ENCODE results near the gene RGS2.
A peak's percentile ranks its signal among the peaks of the same experiment; 100 is the strongest.

DNA sequence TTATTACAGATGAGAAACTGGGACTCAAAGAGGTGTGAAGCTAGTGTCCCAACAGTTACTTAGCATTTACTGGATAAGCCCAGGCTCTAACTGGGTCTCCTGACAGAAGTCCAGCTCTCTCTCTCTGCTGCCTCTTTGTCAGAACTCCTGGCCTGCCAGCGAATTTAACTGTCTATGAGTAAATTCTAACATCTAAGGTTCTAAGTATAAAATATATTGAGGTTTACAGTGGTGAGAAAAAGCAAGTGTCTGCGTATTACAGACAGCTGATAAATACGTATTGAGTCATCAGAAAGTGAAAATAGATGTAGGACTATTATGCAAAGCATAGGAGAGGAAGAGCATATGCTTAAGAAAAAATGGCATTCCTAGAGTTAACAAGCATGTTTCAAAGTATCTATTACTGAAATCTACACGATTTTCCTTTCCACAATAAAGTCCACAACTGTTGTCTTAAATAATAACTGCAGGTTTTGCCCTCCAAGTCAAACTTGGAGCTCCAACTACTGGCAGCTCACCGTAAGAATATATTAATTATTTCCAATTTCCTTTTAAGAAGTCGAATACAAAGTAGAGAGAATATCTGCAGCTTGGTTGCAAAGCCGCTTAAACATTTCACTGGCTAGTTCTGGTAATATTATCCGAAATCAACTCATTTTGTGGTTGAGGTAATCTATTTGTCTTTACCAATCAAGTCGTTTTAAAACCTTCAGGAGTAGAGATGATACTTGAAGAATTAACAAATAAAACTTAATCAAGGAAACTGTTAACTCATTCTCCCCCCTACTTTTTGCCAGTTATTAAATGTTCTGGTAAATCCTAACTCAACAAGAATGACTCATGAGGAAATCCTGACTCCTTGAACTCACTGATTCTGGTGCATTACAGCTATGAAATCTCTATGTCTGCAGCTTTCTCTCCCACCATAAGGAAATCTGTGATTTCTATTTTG, 1.4 kb upstream of the RGS2 start:
- TF ChIP-seq, protein P1, sequence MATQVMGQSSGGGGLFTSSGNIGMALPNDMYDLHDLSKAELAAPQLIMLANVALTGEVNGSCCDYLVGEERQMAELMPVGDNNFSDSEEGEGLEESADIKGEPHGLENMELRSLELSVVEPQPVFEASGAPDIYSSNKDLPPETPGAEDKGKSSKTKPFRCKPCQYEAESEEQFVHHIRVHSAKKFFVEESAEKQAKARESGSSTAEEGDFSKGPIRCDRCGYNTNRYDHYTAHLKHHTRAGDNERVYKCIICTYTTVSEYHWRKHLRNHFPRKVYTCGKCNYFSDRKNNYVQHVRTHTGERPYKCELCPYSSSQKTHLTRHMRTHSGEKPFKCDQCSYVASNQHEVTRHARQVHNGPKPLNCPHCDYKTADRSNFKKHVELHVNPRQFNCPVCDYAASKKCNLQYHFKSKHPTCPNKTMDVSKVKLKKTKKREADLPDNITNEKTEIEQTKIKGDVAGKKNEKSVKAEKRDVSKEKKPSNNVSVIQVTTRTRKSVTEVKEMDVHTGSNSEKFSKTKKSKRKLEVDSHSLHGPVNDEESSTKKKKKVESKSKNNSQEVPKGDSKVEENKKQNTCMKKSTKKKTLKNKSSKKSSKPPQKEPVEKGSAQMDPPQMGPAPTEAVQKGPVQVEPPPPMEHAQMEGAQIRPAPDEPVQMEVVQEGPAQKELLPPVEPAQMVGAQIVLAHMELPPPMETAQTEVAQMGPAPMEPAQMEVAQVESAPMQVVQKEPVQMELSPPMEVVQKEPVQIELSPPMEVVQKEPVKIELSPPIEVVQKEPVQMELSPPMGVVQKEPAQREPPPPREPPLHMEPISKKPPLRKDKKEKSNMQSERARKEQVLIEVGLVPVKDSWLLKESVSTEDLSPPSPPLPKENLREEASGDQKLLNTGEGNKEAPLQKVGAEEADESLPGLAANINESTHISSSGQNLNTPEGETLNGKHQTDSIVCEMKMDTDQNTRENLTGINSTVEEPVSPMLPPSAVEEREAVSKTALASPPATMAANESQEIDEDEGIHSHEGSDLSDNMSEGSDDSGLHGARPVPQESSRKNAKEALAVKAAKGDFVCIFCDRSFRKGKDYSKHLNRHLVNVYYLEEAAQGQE (IDR thresholded peaks at IDR 0.05; ENCODE audit: borderline replicate concordance): no peak
- TF ChIP-seq TAF1 (IDR thresholded peaks at IDR 0.05; ENCODE audit: low read depth): no peak
- no peak for TF ChIP-seq EP300 (conservative IDR thresholded peaks at IDR 0.05; ENCODE audit: poor library complexity, severe bottlenecking)
- TF ChIP-seq, protein P2, sequence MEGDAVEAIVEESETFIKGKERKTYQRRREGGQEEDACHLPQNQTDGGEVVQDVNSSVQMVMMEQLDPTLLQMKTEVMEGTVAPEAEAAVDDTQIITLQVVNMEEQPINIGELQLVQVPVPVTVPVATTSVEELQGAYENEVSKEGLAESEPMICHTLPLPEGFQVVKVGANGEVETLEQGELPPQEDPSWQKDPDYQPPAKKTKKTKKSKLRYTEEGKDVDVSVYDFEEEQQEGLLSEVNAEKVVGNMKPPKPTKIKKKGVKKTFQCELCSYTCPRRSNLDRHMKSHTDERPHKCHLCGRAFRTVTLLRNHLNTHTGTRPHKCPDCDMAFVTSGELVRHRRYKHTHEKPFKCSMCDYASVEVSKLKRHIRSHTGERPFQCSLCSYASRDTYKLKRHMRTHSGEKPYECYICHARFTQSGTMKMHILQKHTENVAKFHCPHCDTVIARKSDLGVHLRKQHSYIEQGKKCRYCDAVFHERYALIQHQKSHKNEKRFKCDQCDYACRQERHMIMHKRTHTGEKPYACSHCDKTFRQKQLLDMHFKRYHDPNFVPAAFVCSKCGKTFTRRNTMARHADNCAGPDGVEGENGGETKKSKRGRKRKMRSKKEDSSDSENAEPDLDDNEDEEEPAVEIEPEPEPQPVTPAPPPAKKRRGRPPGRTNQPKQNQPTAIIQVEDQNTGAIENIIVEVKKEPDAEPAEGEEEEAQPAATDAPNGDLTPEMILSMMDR (IDR thresholded peaks at IDR 0.05; ENCODE audit: poor library complexity, severe bottlenecking): peak; percentile 52
- no peak for TF ChIP-seq EZH2 (IDR thresholded peaks at IDR 0.05; ENCODE audit: borderline replicate concordance, insufficient read depth, low read length, poor library complexity, severe bottlenecking)
- TF ChIP-seq POLR2AphosphoS5 (IDR thresholded peaks at IDR 0.05): no peak
- TF ChIP-seq RAD21 (conservative IDR thresholded peaks at IDR 0.05): peak; percentile 44
- no peak for TF ChIP-seq MXI1 (conservative IDR thresholded peaks at IDR 0.05; ENCODE audit: poor library complexity, severe bottlenecking)
- TF ChIP-seq SMC3 (conservative IDR thresholded peaks at IDR 0.05; ENCODE audit: poor library complexity): no peak

All from neural cell (in vitro differentiated cells).